HG03097 (cell line): ENCODE results near the gene MEIS1.

ENCODE experiments used
- ATAC-seq: cut with Tn5 transposase; IDR thresholded peaks from one replicate; pipeline ENCODE4 v1.9.1; 2021; ENCODE audit not compliant: unreplicated experiment, low FRiP score

MEIS1 gene

GRCh38 chr2:66604326-66604725 lies 169.4 kb downstream of the MEIS1 start:
- no peak for ATAC-seq

- ATAC-seq, result no peak
These were observed 170.1 kb downstream of the MEIS1 start for GRCh38 chr2:66604976-66605375.

- ATAC-seq, result no peak
These were observed 172.2 kb downstream of the MEIS1 start for GRCh38 chr2:66607152-66607551.
